T47D (cell line): ENCODE data around the gene SHC3.

Experiments used
- DNase-seq, 2 experiments: peaks; one replicate each; pipeline versions ENCODE4 v3.0.0 to v3.0.0-alpha.2; 2011 to 2012; ENCODE audit warnings: low read depth in 1 of 2, low spot score in 1 of 2
- JUND ChIP-seq: IDR thresholded peaks from 2 replicates; pipeline ENCODE4 v1.6.1; 2012; ENCODE audit warnings: low read depth
- in situ Hi-C: cut with HindIII; loops from 2 replicates; pipeline ENCODE4 v1.10.0; 2016; ENCODE audit warnings: low sequenced_read_pairs, low pct_unique_long_range_greater_than_20kb

Gene SHC3

DNA sequence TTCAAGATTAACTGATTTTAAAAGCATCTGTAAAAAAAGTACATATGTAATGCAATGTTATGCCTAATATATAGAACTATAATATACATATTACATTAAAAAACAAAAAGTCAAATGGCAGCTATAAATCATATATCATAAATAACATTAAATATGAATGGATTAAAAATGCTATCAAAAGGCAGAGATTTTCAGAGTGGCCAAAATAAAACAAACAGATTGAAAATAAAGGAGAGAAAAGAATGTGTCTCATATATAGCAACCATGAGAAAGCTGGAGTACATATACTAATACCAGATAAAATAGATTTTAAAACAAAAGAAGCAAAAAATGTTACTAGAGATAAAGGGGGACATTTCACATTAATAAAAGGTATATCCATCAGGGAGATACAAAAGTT, 148.8 kb downstream of the SHC3 start:
- TF ChIP-seq JUND = no peak
- no peak for DNase-seq
- in situ Hi-C loops = no loop called here

DNA sequence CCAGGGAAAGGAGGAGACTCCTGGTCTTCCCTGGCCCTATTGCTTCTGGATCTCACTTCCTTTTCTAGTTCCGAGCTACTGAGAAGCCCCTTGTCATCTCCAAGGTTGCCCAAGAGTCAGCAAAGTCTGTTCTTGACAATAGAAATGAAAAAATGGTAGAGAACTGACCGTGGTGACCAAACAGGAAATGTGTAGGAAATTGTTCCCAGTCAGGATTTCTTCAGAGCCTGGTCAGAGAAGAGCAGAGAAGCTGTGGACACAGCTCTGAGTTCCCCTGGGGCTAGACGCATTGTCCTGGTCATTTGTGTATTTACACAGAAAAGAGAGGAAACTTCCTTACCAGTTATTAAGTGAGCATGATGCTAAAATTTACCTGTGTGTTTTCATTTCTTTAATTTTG, 151.7 kb downstream of the SHC3 start:
- peak in 1 of 2 experiments; percentile 58 for DNase-seq
- no peak for TF ChIP-seq JUND
- in situ Hi-C loops = no loop called here

DNA sequence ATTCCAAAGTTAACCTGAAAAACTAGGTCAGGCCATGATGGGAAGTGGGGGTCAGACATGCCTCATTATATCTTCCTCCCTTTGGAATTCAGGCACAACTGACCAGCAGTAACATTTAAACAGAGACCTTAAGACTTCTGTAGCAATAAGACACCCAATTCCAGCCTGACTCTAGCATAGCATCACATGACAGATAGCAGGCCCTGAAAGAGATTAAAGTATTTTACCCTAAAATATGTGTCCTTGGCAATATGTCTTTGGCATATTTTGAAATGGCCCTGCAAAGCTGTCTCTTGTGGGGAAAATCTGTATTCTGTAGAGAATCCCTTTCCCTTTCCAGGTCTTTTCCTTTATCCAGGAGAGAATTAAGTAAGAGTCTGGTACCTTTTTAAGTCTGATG, 153.1 kb downstream of the SHC3 start:
- DNase-seq = no peak
- in situ Hi-C loops = no loop called here
- no peak for TF ChIP-seq JUND

DNA sequence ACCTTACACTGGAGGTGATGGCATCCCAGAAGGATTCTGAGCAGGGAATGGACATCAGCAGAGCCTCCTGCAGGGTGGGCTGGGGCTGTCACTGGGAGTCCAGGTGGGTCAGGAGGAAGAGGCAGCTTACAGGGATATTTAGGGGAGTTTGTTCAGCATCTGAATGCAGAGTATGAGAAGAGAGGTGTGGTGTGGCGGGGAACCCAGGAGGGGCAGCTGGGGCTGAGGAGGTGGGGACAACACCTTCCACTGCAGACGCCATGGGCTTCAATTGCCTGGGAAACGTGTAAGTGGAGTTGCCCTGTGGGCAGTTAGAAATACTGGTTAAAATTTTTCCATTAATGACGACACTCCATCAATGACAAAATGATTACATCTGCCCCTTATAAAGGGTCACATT, 153.9 kb downstream of the SHC3 start:
- in situ Hi-C loops = no loop called here
- DNase-seq = no peak
- TF ChIP-seq JUND = no peak

DNA sequence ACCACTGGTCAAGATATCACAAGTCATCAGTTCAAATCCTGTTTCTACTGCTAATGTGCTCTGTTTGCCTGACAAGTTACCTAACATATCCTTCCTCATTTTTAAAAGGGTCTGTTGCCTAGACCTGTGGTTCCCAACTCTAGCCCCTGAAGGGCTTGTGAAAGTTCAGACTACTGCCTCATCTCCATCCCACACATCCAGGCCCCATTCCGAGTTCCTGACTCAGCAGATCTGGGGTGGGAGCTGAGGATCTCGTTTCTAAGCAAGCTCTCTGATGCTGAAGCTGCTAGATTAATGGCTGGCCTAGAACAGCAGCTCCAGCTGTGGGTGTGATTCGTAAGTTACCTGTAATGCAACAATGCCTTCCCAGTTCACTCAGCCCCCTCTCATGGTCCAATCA, 154.9 kb downstream of the SHC3 start:
- DNase-seq = no peak
- no peak for TF ChIP-seq JUND
- in situ Hi-C loops = no loop called here

DNA sequence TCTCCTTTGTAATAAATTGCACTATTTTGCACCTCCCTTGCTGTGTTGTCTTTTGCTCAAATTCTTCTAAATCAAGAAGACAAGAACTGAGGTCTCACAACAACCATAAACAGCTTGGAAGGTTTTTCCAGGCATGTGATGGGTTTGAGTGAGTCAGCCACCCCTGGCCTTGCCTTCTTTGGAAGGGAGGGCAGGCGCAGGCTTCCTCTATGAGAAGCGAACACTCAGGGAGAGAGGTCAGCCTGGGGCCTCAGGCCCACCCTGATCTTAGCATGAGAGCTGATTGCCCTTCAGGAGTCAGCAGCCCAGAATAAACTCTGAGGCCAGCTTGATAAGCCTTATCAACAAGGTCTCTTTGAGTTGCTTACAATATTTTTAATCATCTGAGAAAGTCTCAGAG, 155.7 kb downstream of the SHC3 start:
- DNase-seq = no peak
- TF ChIP-seq JUND = no peak
- in situ Hi-C loops = no loop called here

DNA sequence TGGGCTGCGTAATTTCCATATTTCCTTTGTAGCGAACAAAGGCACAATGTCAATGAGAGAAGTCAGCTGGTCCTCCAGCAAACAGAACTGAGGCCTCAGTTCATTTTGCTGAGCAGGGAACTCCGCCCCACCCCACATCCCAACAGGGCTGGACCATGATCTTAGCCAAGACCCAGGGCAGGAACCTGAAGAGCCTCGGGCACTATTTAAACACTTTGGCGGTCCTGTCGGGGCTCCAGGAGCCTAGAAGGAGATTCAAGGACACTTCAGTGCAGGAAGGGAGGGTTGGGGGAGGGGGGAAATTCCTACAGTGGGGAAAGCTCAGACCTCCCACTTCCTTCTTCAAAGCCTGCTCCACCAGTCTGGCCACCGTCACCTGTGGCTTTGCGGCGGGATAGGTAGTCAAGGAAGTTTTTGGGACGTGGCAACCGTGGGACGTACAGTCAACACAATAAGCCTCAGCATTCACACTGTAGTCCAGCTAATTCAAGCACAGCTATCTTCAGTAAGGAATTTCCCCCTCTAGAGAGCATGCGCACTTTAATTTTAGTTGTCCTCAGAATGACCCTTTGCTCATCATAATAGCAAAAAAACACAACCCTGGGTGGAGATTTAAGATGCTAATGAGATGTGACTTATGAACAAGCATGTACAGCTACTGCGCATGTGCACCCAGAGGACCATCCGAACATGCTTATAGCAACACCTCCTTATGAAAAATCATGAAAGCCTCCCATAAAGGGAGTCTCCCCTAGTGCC, 156.4 kb downstream of the SHC3 start:
- in situ Hi-C loops = no loop called here
- TF ChIP-seq JUND = no peak
- peak; percentile 11 to 99 for DNase-seq

DNA sequence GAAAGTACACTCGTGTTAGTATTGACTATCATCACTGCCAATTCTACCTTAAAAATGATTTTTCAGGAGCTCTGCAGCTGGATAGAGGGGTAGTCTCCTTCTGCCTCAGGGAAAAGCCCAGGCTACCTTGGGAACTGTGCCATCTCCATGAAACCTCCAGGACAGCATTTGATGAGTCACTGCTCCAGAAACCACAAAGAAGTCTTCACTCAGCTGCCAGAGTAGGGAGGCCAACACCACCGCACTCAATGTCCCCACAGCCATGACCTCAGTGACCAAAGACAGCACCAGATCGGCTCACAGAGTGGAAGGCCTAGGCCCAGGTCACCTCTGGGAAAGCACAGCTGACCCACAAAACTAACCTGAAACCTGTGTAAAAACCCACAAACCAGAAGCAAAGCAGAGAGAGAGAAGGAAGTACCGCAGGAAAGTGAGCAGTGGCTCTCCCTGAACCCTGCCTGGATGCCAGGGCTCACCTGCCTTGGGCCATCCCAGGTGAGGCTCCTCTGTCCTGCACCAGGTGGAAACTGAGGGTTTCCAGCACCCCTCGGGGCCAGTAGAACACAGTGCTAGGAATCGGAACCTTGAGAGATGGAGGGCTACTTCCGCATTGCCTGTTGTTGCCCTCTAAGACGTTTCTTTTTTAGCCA, 157.3 kb downstream of the SHC3 start:
- no peak for TF ChIP-seq JUND
- in situ Hi-C loops = no loop called here
- DNase-seq = peak in 1 of 2 experiments; percentile 70

DNA sequence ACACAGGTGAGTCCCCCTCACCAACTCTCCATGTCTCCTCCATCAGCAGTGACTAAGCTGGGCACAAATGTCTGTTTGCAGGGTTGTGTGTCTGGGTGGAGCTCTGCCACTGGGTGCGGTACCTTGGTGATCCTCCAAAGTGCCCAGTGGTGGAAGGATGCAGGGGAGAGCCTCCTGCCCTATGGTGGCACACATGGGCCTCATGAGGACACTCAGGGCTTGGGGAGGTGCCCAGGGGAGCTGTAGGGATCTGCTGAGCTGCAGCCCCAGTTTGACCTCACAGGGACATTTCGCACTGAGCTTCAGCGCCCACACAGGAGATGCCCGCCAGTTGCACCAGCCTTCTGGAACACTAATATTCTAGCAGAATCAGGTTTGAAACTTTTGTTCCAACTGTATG, 157.9 kb downstream of the SHC3 start:
- TF ChIP-seq JUND = no peak
- in situ Hi-C loops = no loop called here
- DNase-seq = no peak

DNA sequence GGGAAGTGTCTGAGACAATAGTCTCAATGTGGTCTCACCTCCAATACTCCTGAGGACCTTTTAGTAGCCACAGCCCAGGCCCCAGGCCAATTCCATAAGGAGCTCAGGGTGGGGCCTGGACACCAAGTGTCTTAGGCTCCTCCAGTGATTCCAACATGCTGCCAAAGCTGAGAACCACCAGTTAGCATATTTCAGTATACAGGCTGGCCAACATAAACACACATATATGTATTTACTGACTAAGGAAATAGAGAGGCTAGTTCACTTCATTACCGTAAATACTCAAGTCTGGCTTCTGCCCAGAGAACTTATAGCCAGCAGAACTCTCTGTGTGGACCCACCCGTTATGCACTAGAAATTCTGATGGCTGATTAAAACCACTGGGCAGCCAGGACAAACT, 163.3 kb downstream of the SHC3 start:
- TF ChIP-seq JUND = no peak
- peak in 1 of 2 experiments; percentile 33 for DNase-seq
- in situ Hi-C loops = no loop called here

DNA sequence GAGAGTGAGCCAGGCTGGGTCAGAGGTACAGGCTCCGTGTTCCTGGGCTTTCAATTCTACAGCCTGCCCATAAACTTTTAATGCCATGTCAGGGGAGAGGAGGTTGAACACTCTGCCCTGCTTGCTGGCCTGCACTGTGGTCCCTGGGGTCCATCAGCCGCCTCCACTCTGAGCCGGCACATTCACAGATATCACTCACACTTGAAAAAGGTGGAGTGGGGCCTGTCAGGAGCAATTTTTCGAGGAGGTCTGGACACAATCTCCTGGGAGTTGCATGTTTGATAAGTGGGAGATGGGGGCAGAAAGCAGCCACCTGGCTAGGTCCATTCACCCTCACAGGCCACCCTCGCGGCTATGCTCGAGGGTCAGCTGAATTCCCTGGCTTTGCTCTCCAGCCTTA, 164.5 kb downstream of the SHC3 start:
- no peak for DNase-seq
- in situ Hi-C loops = no loop called here
- no peak for TF ChIP-seq JUND

DNA sequence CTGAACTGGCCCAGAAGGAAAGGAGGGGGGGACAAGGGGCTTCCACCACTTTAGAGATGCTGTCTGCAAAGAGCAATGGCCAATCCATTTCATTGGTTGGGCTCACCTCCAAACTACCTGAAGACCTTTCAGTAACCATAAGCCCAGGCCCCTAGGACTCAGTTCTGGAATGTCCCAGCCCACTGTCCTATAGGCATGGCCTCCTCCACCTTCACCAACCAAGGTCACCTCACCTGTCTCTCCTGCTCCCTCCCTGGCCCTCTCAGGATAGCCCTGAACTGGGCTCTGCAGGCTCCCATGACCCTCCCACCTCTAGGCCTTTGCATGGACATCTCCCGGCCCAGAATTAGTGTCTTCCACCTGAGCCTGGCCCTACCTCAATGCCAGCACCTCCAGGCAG, 165.0 kb downstream of the SHC3 start:
- no peak for TF ChIP-seq JUND
- in situ Hi-C loops = no loop called here
- no peak for DNase-seq

DNA sequence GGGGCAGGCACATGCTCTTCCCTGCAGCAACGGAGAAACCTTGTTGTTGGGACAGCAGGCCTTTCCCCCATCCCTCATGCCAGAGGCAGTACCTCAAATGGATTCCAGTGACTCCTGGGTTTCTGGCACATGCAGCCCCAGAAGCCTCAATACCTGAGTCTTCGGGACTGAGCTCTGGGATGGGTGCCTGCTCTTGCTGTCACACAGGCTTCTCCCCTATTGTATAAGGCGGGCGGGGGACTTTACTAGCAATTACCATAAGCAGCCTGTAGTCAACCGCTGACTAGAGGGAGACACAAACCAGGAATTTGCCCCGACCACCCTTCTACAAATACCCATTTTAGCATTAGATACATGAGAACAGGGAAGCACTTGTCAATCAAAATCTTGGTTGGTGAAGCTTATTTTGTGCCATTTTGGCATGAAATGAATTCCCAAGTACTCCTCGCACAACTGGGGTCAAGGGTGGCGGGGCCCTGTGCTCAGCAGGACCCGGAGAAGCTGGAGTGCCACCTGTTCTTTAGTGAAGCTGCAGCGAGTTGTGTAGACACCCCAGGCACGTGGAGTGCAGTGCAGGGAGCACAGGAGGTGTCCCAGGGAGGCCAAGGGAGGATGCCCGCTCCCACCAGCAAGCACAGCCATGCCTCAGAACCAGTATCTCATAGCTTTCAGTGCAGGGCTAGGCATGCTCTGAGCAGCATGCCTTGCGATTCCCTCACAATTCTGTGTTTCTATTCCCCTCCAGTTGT, 166.2 kb downstream of the SHC3 start:
- DNase-seq = no peak
- in situ Hi-C loops = no loop called here

More for the DNA sequence above, 166.2 kb downstream of the SHC3 start:
- no peak for TF ChIP-seq JUND
